Fibroblast of gingiva (primary cell): Measurements from ENCODE around the gene DUSP23.
A peak's percentile ranks its signal among the peaks of the same experiment; 100 is the strongest.

Experiments used
- DNase-seq: peaks from one replicate; pipeline ENCODE4 v3.0.0-alpha.2; 2011; ENCODE audit warnings: low read depth

The DUSP23 gene

GRCh38 chr1:159780583-159781582, at the start of gene DUSP23:
Gene DUSP23 (plus strand): TSS chr1:159780962. CDS start chr1:159781101, 139 bp downstream.
- peak; percentile 98 for DNase-seq

DNA sequence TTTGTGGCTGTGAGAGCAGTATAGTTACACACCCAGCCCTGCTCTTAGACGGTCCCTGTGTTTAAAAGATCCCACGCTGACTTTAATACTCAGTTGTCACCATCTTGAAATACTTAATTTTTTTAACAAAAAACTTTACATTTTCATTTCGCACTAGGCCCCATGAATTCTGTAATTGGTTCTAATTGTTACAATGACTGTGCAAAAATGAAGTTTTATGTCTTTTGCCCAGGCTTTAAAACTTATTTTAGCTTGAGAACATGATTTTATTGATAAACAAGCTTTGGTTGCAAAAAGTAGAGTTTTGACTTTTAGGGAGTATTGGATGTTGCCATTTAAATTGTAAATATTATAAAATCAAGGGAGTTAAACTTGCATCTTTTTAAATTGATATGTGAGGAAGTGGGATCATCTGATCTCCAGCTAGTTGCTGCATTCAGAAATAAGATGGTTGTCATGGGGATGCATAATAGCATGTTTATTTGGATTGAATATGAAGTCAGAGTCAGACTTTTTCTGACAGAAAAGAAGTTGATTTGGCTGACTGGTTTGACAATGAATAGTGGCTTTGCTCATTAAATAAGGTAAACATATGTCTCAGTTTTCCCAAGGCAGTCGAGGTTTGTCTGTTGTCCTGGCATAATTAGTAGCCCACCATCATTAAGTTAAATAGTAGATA, 43.4 kb upstream of the DUSP23 start:
- no peak for DNase-seq

GRCh38 chr1:159743651-159744410, 36.9 kb upstream of the DUSP23 start:
- no peak for DNase-seq

DNA sequence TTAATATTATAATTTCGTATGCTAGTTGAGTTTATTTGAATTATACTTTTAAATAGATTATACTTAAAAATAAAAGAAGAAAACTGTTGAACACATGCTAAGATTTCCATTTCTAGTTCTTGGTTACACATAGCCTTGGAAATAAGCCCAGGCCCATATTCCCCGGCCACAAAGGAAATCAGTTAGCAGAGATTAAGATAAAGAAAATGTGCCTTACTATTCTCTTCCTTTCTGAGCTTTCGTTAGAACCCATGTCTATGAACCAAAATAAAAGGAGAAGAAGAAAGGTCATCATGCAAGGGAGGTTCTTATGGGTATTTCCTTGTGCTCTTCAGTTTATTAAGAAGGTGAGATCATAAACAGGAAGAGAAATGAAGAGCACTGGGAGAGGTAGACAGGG, 34.1 kb upstream of the DUSP23 start:
- no peak for DNase-seq

DNA sequence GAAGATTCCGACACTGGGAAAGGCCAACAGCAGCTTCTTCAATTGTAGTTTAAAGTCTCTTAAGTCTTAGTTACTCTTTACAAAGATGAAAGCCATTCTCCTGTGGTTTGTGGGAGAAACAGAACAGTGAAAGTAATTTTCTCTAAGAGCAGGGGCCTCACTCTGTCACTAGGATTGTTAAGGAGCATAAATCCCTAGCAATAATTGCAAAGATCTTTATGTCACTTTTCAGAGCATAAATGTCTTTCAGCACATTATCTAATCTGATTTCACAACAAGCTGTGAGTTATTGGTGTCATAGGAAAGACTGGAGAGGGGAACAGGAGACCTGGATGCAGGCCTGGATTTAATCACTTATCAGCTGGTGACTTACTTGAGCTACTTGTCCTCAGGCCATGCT, 32.4 kb upstream of the DUSP23 start:
- DNase-seq = no peak

DNA sequence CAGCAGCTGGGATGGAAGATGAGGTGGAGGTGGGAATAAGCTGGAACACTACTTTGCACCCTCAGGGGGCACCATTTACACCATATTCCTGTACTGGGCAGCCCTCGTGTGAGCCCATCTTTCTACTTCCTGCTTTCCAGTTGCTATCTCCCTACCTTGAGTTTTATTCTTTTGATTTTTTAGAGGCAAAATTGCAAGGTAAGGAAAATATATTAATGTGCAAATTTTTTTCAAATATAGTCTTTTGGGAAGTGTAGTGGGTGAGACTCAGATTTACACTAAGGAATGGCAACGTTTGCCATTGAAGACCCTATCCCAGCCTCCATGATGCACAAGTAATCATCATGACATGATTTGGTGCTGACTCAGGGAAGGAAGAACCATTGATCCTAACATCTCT, 31.1 kb upstream of the DUSP23 start:
- DNase-seq = no peak

- no peak for DNase-seq
These were observed 30.1 kb upstream of the DUSP23 start for GRCh38 chr1:159750621-159751020.

DNA sequence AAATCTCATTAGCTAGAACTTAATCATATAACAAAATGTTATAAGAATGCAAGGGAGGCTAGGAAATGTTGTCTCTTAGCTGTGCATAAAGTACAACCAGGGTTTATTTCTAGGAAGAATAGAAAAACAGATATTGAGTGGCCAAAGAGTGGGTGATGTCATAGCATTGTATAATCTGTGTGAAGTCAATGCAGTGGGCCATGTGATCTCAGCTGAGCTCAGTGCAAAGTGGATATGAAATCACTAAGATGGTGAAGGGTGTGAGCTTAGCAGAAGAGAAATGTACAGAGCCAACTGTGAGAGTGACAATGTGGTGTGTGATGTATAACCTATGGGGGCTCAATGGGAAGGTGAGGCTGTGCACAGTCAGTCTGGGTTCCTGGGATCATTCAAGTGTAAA, 29.7 kb upstream of the DUSP23 start:
- no peak for DNase-seq

DNA sequence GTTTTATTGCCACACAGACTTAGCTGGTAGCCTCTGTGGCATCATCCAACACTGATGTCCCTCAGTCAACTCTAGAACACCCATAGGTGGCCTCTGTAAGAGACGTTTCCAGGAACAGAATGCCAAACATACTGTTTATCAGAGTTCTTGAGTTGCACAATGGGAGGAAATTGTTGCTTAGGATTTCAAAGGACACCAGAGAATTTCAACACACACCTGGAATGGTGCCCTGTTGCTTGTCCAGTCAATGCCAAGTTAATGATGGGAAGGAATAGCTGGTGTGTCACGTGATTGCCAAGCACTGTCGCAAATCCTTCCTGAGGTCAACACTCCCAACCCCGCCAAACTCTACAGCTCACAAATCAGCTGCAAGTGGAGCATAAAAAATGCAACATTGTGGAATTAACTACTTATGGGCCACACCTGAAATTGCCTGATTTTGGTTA, 28.6 kb upstream of the DUSP23 start:
- peak; percentile 99 for DNase-seq

- DNase-seq = no peak
These were observed 27.4 kb upstream of the DUSP23 start for GRCh38 chr1:159753386-159753785.

DNA sequence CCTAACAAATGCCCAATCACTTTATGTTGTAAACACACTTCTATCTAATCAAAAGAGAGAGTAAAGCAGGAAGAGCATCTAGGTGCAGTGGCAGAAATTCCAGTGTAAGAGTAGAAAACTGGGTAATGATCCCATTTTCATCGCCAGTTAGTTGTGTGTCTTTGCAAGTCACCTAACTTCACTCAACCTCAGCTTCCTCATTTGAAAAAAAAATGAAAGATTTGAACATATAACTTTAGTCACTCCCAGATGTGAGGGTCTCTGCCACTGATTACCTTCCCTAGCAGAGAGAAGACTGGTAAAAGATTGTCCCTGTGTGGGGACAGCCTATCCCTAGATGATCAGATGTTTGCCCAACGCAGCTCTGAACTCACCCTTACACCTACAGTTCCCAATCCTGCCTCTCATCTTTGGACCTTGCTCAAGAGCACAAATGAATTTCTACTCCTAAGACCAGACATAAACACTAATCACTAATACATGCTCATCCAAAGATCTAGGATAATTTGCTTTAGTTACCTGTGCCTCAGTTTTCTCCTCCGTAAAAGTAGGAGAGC, 25.2 kb upstream of the DUSP23 start:
- DNase-seq = no peak

DNA sequence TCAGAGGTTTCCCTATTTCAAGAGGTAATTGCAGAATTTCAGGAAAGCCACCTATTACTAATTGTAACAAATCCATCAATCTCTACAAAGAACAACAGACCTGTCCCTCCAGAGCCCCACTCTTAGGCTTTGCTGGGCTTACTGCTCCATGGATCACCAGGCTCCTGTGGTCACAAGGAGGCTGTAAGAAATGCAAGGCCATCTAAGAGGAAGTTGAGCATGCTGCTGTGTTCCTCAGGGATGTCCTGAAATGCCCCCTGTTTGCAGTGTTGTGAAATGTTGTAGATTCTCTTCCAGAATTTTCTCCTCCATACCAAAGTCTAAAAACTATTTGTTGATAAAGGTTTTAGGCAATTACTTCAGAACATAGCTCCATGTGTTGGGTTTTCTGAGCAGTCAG, 24.4 kb upstream of the DUSP23 start:
- DNase-seq = peak; percentile 85

- DNase-seq = no peak
These were observed 17.1 kb upstream of the DUSP23 start for GRCh38 chr1:159763686-159764085.

DNA sequence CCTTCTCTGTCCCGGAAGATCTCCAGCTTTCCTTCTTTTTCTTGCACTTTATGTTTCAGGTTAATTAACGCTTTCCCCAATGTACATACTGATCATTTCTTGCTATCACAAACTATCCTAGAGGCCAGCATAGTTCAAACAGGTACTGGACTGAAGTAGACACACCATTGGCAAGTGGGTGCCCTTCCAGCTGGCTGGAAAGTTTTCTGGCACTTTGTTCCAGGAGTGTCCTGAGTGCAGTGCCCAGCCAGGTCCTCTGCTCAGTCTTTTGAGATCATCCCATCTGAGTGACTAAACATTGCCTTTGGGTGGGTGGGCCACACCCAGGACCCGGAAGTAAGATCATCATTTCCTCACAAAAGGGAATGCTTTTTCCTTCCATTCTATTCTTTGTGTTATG, 15.0 kb upstream of the DUSP23 start:
- no peak for DNase-seq

- DNase-seq = no peak
These were observed 9.5 kb upstream of the DUSP23 start for GRCh38 chr1:159771127-159771895.

DNA sequence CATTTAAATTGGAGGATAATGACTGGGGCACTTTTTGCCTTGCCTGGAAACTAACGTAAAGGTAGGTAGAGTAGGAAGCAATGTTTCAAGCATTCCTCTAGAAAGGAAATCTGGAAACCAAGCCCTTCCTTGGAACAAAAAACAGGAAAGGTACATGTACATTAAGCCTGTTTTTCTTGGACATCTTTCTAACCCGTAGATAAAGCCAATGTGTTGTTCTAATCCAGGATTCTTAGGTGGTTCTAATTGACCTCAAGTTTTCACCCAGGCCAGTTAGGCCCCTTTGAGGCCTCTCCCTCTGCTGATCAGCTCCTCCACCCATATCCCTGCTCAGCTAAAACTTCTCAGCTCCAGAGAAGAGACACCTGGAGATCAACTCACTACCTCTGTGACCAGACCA, 6.3 kb upstream of the DUSP23 start:
- DNase-seq = no peak

DNA sequence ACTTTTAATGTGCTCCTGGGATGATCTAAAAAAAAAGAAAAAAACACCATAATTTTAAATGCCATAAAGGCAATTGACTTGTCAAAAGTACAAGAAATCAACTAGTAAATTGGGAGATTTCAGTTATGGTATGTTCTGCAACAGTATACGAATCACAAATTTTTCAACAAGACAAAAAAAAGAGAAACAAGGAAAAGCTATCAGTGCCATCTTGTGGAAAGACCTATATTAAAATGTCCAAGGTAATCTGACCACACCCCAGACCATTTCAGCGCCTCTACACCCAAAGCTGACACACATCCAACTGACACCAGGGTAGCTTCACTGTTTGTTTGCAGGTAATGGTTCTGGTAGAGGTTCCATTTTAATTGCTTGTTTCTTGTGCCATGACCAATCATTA, 5.0 kb upstream of the DUSP23 start:
- no peak for DNase-seq

- DNase-seq = peak; percentile 82
These were observed 2.5 kb upstream of the DUSP23 start for GRCh38 chr1:159778266-159778665.

GRCh38 chr1:159779403-159779851, 1.3 kb upstream of the DUSP23 start:
- DNase-seq = peak; percentile 97

DNA sequence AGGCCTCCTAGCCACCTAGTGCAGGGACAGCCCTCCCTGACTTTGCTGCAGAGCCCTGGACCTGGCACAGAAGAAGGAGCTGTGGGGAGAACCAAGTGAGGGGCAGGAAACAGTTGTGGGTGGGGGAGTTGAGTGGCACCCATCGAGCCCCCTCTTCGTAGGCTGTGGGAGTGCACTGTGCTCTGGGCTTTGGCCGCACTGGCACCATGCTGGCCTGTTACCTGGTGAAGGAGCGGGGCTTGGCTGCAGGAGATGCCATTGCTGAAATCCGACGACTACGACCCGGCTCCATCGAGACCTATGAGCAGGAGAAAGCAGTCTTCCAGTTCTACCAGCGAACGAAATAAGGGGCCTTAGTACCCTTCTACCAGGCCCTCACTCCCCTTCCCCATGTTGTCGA, 1.2 kb downstream of the DUSP23 start:
- no peak for DNase-seq

- no peak for DNase-seq
These were observed 3.0 kb downstream of the DUSP23 start for GRCh38 chr1:159783724-159784123.
